KBM-7 (cell line): ENCODE results near the gene MYBPC1.
A peak's percentile ranks its signal among the peaks of the same experiment; 100 is the strongest.

Experiments used
- DNase-seq: peaks from one replicate; pipeline ENCODE4 v3.0.0-alpha.2; 2015
- in situ Hi-C: fragments of 300-500 bp; cut with MboI; formaldehyde crosslinking; loops from 2 replicates; pipeline ENCODE4 v1.14.3; 2020; ENCODE audit warnings: low sequenced_read_pairs, low pct_unique_long_range_greater_than_20kb, mixed read lengths

MYBPC1 gene

DNA sequence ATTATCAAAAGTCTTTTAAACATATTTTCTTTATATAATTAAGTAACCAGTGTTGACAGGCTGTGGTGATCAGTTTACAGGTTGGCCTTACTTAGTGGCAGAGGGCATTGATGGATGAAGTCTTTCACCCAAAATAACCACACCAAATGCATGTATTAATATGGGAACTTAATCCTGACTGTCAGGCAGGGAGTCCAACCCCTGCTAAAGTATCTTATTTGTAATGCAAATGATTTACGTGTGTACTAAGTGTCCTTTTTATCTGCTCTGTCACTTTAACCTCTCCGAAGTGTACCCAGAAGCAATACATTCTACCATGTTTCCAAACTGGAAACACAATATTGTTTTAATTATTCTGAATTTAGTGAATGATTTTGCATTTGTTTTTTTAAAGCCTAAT is 1.4 kb downstream of the MYBPC1 start:
- DNase-seq: no peak
- in situ Hi-C loops: no loop called here

DNA sequence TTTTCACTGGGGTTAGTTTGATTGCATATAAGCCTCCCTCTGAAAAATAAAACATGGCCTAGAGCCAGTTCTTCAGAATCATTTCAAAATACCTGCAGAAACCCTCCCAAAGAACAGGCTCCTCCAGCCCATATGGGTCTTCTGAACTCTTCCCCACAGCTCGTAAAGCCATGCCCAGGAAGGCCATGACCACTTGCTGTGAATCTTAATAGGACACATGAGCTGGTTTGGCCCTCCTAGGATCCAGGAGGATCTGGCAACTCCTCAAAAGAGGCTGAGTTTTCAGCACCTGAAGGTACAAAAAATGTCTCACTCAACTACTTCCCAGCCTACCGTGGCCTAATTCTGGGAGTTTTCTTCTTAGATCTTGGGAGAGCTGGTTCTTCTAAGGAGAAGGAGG is 2.4 kb downstream of the MYBPC1 start:
- in situ Hi-C loops: no loop called here
- no peak for DNase-seq

DNA sequence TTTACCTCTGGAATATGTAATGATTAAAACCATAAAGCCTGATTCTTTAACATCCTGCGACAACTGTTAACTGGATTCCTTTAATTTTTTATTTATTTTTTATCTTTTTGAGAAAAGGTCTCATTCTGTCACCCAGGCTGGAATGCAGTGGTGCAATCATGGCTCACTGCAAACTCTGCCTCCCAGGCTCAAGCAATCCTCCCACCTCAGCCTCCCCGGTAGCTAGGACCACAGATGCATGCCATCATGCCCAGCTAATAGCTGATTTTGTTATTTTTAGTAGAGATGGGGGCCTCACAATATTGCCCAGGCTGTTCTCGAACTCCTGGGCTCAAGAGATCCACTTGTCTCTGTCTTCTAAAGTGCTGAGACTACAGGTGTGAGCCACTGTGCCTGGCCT is 3.7 kb downstream of the MYBPC1 start:
- DNase-seq: no peak
- in situ Hi-C loops: no loop called here

DNA sequence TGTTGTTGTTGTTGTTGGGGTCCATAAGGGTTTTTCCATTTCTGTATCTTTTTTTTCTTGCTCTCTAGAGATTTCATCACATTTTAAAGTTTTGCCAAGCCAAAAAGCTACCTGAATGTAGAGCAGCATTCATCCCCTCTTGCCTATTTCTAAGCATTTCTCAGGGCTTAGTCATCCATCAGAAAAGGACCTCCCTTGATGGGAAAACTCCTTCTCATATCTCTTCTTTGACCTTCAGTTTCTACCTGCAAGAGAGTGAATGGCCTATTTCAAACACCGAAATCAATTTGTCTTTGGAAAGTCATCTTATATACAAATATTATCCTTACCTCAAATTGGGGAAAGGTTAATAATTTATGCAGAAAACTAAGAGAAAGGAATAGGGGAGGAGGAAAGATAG is 4.5 kb downstream of the MYBPC1 start:
- no peak for DNase-seq
- in situ Hi-C loops: no loop called here

DNA sequence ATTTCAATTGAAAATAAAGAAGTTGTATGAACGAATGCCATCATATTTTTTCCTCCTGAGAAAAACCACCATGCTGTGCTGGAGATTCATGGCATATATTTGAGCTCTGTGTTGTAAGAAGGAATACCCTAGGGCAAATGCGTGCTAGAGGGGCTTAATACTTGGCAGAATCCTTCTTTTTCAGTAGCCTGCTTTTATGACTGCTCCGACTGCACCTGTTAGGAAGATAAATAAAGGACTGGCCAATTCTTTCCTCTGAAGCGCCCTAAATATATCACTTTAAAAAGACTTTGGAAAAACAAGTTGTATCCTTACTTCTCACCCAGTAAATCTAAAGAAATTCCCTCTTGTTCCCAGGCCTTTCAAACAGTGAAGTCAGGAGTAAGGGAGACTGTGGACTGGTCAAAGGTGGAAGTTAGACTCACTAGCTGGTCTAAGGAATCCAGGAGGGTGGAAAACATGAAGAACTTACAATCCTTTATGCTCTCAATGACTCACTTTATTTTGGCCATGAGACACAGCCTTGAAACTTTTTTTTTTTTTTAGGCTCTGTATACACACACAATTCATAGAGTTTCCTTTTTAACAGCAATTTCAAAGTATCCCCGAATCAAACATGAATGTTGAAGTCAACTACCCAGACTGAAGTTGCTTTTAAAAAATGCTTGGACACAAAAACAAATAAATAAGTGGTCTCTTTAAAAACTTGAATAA is 5.2 kb downstream of the MYBPC1 start:
- no peak for DNase-seq
- in situ Hi-C loops: no loop called here

DNA sequence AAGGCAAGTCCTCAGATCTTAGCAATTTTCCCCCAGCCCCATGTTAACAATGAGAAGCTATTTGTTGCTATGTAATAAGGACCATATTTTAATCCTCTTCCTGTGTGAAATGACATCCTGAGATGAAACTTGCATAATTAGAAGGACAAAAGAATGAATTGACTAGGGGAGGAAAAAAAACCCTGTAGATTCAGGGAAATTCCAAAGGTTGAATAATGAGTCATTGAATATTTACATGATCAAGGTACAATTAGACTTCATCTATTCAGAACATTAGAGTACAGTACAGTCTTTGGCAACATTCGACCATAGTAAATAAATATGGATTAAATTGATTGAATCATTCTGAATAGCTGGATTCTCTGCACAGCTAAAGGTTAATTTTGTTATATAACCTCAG is 9.4 kb downstream of the MYBPC1 start:
- DNase-seq: no peak
- in situ Hi-C loops: no loop called here

DNA sequence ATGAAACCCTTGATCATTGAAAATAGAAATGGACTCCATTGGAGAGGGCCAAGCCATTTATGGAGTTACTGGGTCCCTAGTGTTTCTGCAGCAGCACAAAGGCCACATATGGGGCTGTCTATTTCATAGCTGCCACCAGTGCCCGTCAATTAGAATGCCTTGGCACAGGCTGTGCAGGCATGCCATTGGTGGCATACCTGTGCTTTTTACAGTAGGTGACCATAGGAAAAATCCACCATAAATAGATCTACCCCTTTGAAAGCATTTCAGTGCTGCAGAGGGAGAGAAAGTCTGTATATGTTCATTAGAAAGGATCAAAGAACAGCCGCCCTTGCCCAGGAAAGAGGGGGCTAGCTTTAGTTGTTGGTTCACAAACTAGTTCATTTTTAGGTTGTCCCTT is 13.1 kb downstream of the MYBPC1 start:
- DNase-seq: no peak
- in situ Hi-C loops: no loop called here

DNA sequence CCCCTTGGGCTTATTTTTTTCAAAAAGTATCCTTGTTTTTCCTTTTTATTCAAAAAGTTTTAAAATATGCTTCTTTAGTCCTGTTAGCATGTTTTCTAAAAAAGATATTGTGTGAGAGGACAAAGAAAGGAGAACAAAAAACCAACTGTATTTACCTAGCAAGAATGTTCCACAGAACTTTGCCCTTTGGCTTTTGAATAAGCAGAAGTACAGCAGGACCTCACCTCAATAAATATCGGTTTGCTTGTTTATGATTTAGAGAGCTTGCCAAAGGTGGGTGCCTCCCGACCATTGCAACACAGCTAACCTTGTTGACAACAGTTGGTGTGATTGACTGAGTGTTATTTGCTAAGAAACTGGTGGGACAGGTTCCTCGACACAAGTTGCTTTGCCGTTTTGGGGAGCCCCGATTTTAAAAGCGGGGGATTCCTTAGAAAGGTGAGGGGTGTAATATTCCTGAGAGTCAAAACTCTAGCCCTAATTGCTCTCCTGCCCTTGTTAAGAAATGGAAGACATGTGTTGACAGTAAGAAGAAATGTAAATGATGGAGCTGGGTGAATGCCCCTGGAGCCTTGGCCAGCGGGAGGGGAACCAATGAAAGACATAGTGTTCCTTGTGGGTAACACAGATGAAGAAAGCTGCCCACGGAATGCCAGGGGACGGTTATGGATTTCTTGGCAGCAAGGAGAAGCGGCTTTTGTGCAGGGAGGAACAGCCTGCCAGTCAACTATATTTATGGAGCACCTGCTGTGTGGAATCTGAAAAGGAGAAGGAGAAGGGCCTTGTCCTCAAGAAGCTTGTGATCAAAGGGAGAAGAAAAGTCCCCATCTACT is 13.7 kb downstream of the MYBPC1 start:
- in situ Hi-C loops: no loop called here
- DNase-seq: no peak

DNA sequence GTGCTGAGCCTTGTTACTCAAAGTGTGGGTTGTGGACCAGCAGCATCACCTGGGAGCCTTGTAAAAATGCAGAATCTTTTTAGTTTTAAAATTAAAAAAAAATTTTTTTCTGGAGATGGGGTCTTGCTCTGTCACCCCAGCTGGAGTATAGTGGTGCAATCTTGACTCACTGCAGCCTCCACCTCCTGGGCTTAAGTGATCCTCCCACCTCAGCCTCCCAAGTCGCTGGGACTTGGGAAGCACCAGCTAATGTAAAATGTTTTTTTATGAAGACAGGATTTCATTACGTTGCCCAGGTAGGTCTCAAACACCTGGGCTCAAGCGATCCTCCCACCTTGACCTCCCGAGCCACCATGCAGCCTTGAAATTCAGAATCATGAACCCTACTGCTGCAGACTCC is 14.4 kb downstream of the MYBPC1 start:
- in situ Hi-C loops: no loop called here
- DNase-seq: no peak

DNA sequence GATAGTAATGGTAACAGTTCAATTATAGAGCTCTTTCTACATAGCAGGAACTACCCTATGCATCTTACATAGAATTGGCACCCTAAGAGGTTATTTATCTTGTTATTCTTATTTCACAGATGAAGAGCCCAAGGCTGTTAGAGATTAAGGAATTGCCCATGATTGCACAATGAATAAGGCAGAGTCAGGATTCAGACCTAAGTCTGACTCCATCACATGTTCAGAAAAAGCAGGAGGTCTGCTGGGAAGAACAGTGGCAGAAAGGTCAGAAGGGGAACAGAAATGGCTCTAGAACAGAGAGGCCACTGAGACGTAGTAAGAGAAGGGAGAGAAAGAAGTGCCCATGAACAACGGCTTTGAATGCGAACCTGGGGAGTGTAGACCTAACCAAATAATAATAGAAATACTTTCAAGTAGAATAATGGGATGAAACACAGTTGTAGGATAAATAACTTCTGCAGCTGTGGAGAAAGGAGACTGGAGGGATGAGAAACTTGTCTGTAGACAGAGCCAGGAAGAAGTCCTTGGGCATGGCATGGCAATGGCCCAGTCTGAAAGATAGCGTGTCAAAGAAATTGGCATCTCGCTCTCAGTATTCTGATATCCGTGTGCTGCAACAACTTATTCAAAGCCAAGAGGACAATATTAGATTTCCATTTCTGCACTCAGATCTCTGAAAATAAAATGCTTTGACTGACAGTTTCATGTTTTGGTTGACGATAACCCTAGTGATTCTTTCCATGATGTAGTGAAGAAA is 17.6 kb downstream of the MYBPC1 start:
- no peak for DNase-seq
- in situ Hi-C loops: no loop called here

DNA sequence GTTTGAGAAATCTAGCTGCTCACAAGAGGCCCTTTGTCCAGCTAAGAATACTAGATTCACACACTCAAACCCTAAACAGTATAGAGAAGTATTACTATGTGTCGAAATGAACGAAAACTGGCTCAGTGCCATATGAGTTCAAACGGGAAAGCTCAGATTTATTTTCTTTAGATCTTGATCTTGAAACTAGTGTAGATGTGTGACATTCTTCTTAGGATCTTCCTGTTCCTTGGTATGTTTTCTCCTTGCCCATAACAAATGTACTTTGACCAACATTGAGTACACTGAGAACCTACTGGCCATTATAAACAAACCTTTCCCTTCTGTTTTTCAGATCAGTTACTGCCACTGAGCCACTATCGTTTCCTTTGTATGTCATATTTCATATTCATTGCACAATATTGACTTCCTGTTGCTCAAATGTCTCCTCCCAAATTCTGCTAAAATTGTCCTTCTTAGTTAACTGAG is 21.3 kb downstream of the MYBPC1 start:
- DNase-seq: peak; percentile 60
- in situ Hi-C loops: no loop called here

DNA sequence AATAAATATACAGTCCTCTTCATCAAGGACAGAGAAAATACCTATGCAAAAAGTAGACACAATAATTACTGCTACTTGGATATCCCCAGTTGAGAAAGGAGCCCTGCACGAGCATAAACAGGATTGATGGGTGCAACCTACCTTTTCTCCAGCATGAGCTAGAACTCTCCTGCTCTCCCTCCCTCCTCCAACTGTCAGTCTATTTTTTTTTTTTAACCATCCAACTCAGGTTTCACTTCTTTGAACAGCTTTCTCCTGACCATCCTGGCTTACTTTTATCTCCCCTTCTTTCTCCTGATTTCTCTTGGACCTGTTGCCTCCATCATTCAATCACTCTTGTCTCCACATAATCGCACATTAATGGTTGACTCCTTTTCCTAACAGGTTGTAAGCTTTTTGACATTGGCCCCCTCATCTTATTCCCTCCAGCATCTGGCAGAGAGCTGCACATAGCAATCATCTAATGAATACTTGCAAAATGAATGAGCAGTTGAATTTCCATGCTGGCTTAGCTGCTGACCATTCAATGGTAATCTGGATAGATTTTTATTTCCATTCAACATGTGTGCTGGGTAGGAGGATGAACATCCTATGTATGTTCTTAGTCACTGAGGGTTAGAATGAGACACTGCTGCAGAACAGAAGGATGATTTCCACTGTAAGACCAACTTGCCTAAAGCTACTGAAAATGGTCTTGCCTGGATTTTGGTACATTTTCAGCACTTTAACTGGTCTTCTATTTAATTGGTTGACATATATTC is 24.4 kb downstream of the MYBPC1 start:
- in situ Hi-C loops: no loop called here
- DNase-seq: no peak

DNA sequence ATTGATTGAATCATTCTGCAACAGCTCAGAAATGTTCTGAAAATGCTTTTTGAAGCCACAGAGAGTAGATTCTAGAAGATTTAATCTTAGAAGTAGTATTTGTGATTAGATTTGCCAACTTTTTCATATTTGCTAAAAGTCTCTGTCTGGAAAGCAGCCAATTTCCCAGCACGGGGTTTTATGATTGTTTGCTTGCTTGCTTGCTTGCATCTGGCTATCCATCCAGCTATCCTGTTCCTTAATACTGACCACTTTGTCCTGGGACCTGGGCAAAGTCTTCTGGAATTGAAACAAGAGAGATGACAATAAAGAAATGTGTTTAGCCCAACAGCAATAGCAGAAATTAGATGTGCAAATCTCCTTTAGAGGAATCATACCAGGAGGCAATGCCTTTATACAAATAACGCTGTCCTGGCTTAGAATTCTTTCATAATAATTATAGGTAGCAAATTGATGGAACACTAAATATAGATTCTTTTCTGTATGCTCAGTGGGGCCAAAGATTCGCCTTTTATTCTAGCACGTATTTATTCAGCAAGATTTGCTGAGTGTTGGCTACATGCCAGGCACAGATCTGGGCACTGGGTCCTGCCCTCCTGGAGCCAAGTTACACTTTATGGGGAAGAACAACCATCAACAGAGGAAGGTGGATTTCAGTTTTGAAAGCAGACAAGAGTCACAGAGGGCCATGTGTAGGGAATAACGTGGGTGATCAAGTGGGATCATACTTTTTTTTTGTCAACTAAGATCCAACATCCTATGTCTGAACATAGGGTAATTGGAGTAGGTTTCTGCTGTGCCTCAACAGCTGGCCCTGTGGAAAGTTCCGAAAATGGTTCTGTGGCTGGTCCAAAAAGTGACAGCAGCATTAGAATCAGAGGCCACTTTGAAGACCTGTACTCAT is 25.3 kb downstream of the MYBPC1 start:
- no peak for DNase-seq
- in situ Hi-C loops: no loop called here

DNA sequence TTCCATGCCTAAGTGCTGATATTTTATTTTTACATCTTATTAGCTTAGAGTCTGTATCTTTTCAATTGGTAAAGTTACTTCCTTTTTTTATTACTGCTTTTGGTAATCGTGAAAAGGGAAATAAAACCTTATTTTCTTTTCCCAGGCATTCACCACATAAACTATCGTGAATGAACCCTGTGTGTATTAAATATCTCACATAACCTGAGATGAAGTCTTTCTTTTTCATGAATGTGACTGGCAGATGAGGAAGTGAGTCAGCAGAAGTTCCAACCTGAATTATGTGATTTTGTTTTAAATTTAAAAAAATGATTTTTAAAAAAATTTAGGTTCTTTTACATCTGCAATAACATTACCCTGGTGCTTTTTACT is 26.0 kb downstream of the MYBPC1 start:
- in situ Hi-C loops: no loop called here
- DNase-seq: peak; percentile 11

DNA sequence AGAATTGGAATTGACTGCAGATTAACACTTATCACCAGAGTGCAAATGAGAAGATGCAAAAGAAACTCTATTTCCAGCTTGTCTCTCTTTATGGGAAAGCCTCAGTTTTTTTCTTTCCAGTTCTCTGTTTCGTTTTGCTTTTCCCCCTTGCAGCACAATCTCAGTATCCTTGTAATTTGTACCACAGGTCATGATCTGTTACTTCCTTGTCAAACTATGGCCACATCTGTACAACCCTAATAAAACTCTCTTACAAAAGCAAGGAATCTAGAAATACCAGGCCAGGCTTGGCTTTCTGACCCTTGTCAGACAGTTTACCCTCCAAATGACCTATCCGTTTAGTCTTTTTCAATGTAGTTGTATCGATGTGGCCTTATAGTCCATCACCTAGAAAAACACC is 33.9 kb downstream of the MYBPC1 start:
- in situ Hi-C loops: no loop called here
- no peak for DNase-seq

DNA sequence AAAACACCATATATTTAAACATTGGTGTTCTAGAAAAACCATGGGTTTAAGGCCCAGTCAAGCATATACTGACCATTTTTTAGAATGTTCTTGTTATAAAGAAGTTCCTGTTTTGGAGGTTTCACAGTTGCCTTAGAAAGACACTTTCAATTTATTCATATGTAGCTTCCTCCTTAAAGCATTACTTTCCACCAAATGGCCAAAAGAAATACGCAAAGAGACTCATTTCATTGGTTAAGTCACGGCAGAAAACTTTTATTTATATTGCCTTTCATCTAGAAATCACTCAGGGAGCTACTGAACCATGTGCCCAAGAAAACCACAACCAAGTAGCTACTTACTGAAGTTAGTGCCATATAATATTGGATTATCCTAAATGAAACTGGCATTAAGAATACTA is 40.0 kb downstream of the MYBPC1 start:
- DNase-seq: peak; percentile 67

DNA sequence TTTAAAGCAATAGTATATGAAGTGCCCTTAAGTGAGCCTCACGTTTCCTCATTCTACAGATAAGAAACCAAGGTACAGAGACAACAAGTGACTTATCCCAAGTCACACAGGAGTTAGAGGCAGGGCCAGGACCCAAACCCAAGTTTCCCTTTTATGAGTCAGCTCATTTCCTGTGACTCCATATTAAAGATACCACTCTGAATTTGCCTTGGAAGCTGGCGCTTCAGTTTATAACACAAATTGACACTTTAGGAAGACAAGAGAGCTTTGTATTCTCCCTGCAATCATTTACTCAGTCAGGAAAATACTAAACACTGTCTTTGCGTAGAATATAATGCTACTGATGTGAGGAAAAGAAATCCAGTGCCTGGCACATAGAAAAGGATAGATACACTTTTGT is 43.2 kb downstream of the MYBPC1 start:
- DNase-seq: no peak
- in situ Hi-C loops: no loop called here

More for the DNA sequence above, 40.0 kb downstream of the MYBPC1 start:
- in situ Hi-C loops: no loop called here
